Neural cell (in vitro differentiated cells): ENCODE measurements around the gene CCDC30. TPM values are rescaled to one million over a fixed set of nuclear protein-coding genes. Genes with fewer than 3 reads are reported as not detected.

Experiments
- H2AFZ ChIP-seq: fragments of 200-600, 300-800 bp; sonication (generic), shearing (Covaris generic); 2 replicates; pipeline ENCODE4 v1.6.0; 2014; ENCODE audit warnings: low read depth, mild to moderate bottlenecking, antibody characterized with exemption, low read length, moderate library complexity
- H3F3A ChIP-seq: fragments of 200-600 bp; shearing (Covaris generic); 2 replicates; pipeline ENCODE4 v1.6.1; 2016; ENCODE audit warnings: mild to moderate bottlenecking, moderate library complexity, mixed read lengths, antibody characterized with exemption, low read length; ENCODE audit not compliant: insufficient read depth, poor library complexity, severe bottlenecking
- H3K27ac ChIP-seq: fragments of 200-600, 300-800 bp; sonication (generic), shearing (Covaris generic); 2 replicates; pipeline ENCODE4 v1.5.1; 2014; ENCODE audit warnings: mild to moderate bottlenecking, low read length, moderate library complexity
- H3K27me3 ChIP-seq: fragments of 300-800, 200-600 bp; sonication (generic), shearing (Covaris generic); 2 replicates; pipeline ENCODE4 v1.6.0; 2014; ENCODE audit warnings: mild to moderate bottlenecking, low read depth, low read length, moderate library complexity; ENCODE audit not compliant: insufficient read depth
- H3K36me3 ChIP-seq: fragments of 300-800, 200-600 bp; sonication (generic), shearing (Covaris generic); 2 replicates; pipeline ENCODE4 v1.5.1; 2014; ENCODE audit warnings: mild to moderate bottlenecking, antibody characterized with exemption, low read length, moderate library complexity; ENCODE audit not compliant: insufficient read depth
- H3K4me2 ChIP-seq: fragments of 300-800, 200-600 bp; sonication (generic), shearing (Covaris generic); 2 replicates; pipeline ENCODE4 v1.6.0; 2014; ENCODE audit warnings: mild to moderate bottlenecking, low read length
- H3K4me3 ChIP-seq: fragments of 300-800, 200-600 bp; sonication (generic), shearing (Covaris generic); 2 replicates; pipeline ENCODE4 v1.5.1; 2014; ENCODE audit warnings: mild to moderate bottlenecking, low read length, moderate library complexity
- H3K79me2 ChIP-seq: fragments of 200-600 bp; shearing (Covaris generic); replicated peaks from 2 replicates; pipeline ENCODE4 v1.6.0; 2014; ENCODE audit warnings: mild to moderate bottlenecking, low read length, moderate library complexity; ENCODE audit not compliant: insufficient read depth
- H3K9ac ChIP-seq: fragments of 300-800, 200-600 bp; sonication (generic), shearing (Covaris generic); 2 replicates; pipeline ENCODE4 v1.6.1; 2016; ENCODE audit warnings: mild to moderate bottlenecking, low read length, mixed read lengths
- H3K9me2 ChIP-seq: fragments of 200-600 bp; shearing (Covaris generic); 2 replicates; pipeline ENCODE4 v1.6.1; 2016; ENCODE audit warnings: mild to moderate bottlenecking, low read length, mixed read lengths; ENCODE audit not compliant: insufficient read depth
- H3K9me3 ChIP-seq: fragments of 200-600, 300-800 bp; sonication (generic), shearing (Covaris generic); 2 replicates; pipeline ENCODE4 v1.6.1; 2016; ENCODE audit warnings: mild to moderate bottlenecking, mixed run types, low read length, moderate library complexity, mixed read lengths
- H4K20me1 ChIP-seq: fragments of 200-600 bp; shearing (Covaris generic); 2 replicates; pipeline ENCODE4 v1.6.1; 2016; ENCODE audit warnings: mild to moderate bottlenecking, mixed run types; ENCODE audit not compliant: insufficient read depth
- CTCF ChIP-seq: fragments of 450-650 bp; IDR thresholded peaks from 2 replicates; pipeline ENCODE4 v1.5.1; 2014; ENCODE audit warnings: antibody characterized with exemption, mild to moderate bottlenecking, moderate library complexity; ENCODE audit not compliant: poor library complexity, severe bottlenecking
- EP300 ChIP-seq: fragments of 450-650 bp; conservative IDR thresholded peaks from 2 replicates; pipeline ENCODE4 v1.6.1; 2014; ENCODE audit warnings: antibody characterized with exemption, mild to moderate bottlenecking, moderate library complexity; ENCODE audit not compliant: poor library complexity, severe bottlenecking
- EZH2 ChIP-seq: fragments of 200-600, 300-800 bp; shearing (Covaris generic), sonication (generic); IDR thresholded peaks from 2 replicates; pipeline ENCODE4 v1.6.1; 2014; ENCODE audit warnings: antibody characterized with exemption, low read length, borderline replicate concordance, mild to moderate bottlenecking; ENCODE audit not compliant: insufficient read depth, poor library complexity, severe bottlenecking
- MXI1 ChIP-seq: fragments of 450-650 bp; conservative IDR thresholded peaks from 2 replicates; pipeline ENCODE4 v1.6.1; 2014; ENCODE audit warnings: antibody characterized with exemption, mild to moderate bottlenecking; ENCODE audit not compliant: poor library complexity, severe bottlenecking
- POLR2AphosphoS5 ChIP-seq: IDR thresholded peaks from 2 replicates; pipeline ENCODE4 v1.6.1; 2012
- RAD21 ChIP-seq: fragments of 450-650 bp; conservative IDR thresholded peaks from 2 replicates; pipeline ENCODE4 v1.6.1; 2014; ENCODE audit warnings: antibody characterized with exemption, mild to moderate bottlenecking, moderate library complexity
- REST ChIP-seq: IDR thresholded peaks from 2 replicates; pipeline ENCODE4 v1.6.1; 2012; ENCODE audit warnings: borderline replicate concordance
- SMC3 ChIP-seq: fragments of 450-650 bp; conservative IDR thresholded peaks from 2 replicates; pipeline ENCODE4 v1.6.1; 2014; ENCODE audit warnings: antibody characterized with exemption, mild to moderate bottlenecking, moderate library complexity; ENCODE audit not compliant: poor library complexity
- TAF1 ChIP-seq: IDR thresholded peaks from 2 replicates; pipeline ENCODE4 v1.6.1; 2012; ENCODE audit warnings: low read depth
- polyA plus RNA-seq: library from polyadenylated mRNA; depleted of rRNA; stranded (reverse); fragments of >200 nt; gene quantifications from 2 replicates; pipeline ENCODE4 v1.2.3, GENCODE V29; 2014

Gene CCDC30
- polyA plus RNA-seq, 1 donor from 2014 or later: 13.2 TPM

GRCh38 chr1:42639116-42639515 lies 176.0 kb downstream of the CCDC30 start:
- TF ChIP-seq REST: no peak
- TF ChIP-seq MXI1: no peak
- no peak for TF ChIP-seq SMC3
- TF ChIP-seq CTCF: no peak
- TF ChIP-seq RAD21: no peak
- TF ChIP-seq EP300: no peak
- TF ChIP-seq EZH2: no peak
- TF ChIP-seq TAF1: no peak
- TF ChIP-seq POLR2AphosphoS5: no peak
- Histone ChIP-seq H3F3A (no peaks in the 10 kb centered on the region), H2AFZ (no peak overlapping the region), H3K9me3 (no peaks in the 10 kb centered on the region), H3K79me2 (no peaks in the 10 kb centered on the region), H3K9ac (no peak overlapping the region), H3K9me2 (no peaks in the 10 kb centered on the region), H3K36me3 (no peaks in the 10 kb centered on the region), H4K20me1 (no peaks in the 10 kb centered on the region), H3K4me3 (no peak overlapping the region), H3K27ac (no peak overlapping the region), H3K27me3 (no peaks in the 10 kb centered on the region), H3K4me2 (no peak overlapping the region)

GRCh38 chr1:42646056-42646455 lies 183.0 kb downstream of the CCDC30 start:
- TF ChIP-seq TAF1 (no peak), EP300 (no peak), EZH2 (no peak), RAD21 (no peak), POLR2AphosphoS5 (no peak), MXI1 (no peak), SMC3 (no peak), CTCF (no peak), REST (no peak)
- H3F3A ChIP-seq: no peaks in the 10 kb centered on the region
- no peak overlapping the region for H3K4me3 ChIP-seq
- no peak overlapping the region for H3K27ac ChIP-seq
- no peak overlapping the region for H3K9ac ChIP-seq
- H2AFZ ChIP-seq: no peak overlapping the region
- no peaks in the 10 kb centered on the region for H3K9me2 ChIP-seq
- no peaks in the 10 kb centered on the region for H4K20me1 ChIP-seq
- H3K27me3 ChIP-seq: no peaks in the 10 kb centered on the region
- H3K9me3 ChIP-seq: peaks cover 7% of the 10 kb centered on the region
- no peaks in the 10 kb centered on the region for H3K79me2 ChIP-seq
- no peak overlapping the region for H3K4me2 ChIP-seq
- H3K36me3 ChIP-seq: peaks cover 20% of the 10 kb centered on the region
